ENCODE data around the gene CFAP92.
A peak's percentile ranks its signal among the peaks of the same experiment; 100 is the strongest.

The CFAP92 gene

GRCh38 chr3:129002573-129003569 lies 9.0 kb upstream of the CFAP92 start:
- no peak overlapping the region for H3K27ac ChIP-seq (ENCODE audit: low read length)
- no peak overlapping the region for H3K9ac ChIP-seq (ENCODE audit: low read depth, low read length)
- H3K4me1 ChIP-seq (ENCODE audit: insufficient read depth, low read length): peaks cover 8% of the 10 kb centered on the region; the same call in 1 of the 2 replicates
- H3K9me3 ChIP-seq (ENCODE audit: insufficient read depth, low read depth, low read length): no peaks in the 10 kb centered on the region
- no peaks in the 10 kb centered on the region for H3K36me3 ChIP-seq (ENCODE audit: insufficient read depth, low read depth, low read length)
- peaks cover 100% of the 10 kb centered on the region for H3K27me3 ChIP-seq (ENCODE audit: insufficient read depth, low read length)
- peak overlapping the region; percentile 73 for H3K4me3 ChIP-seq (ENCODE audit: low read length)

- Histone ChIP-seq H3K27ac (ENCODE audit: low read length) (no peak overlapping the region), H3K9me3 (ENCODE audit: insufficient read depth, low read depth, low read length) (no peaks in the 10 kb centered on the region), H3K9ac (ENCODE audit: low read depth, low read length) (no peak overlapping the region), H3K4me1 (ENCODE audit: insufficient read depth, low read length) (peaks cover 8% of the 10 kb centered on the region; the same call in 1 of the 2 replicates), H3K27me3 (ENCODE audit: insufficient read depth, low read length) (peaks cover 99% of the 10 kb centered on the region), H3K4me3 (ENCODE audit: low read length) (peak overlapping the region; percentile 73), H3K36me3 (ENCODE audit: insufficient read depth, low read depth, low read length) (no peaks in the 10 kb centered on the region)
Observed at GRCh38 chr3:129001806-129002572, 8.1 kb upstream of the CFAP92 start.

GRCh38 chr3:129001101-129001805 lies 7.4 kb upstream of the CFAP92 start, which contains the start of gene EFCC1:
Gene EFCC1 (plus strand): TSS chr3:129001304. CDS start chr3:129001629, 325 bp downstream.
- Histone ChIP-seq H3K9me3 (ENCODE audit: insufficient read depth, low read depth, low read length) (no peaks in the 10 kb centered on the region), H3K4me1 (ENCODE audit: insufficient read depth, low read length) (peaks cover 8% of the 10 kb centered on the region; the same call in 1 of the 2 replicates), H3K36me3 (ENCODE audit: insufficient read depth, low read depth, low read length) (no peaks in the 10 kb centered on the region), H3K27ac (ENCODE audit: low read length) (no peak within 1 kb of the TSS), H3K4me3 (ENCODE audit: low read length) (peak within 1 kb of the TSS; percentile 73), H3K9ac (ENCODE audit: low read depth, low read length) (peak within 1 kb of the TSS; percentile 28; the same call in 1 of the 2 replicates), H3K27me3 (ENCODE audit: insufficient read depth, low read length) (peaks cover 99% of the 10 kb centered on the region)

GRCh38 chr3:129000742-129001100 lies 6.8 kb upstream of the CFAP92 start:
- Histone ChIP-seq H3K4me3 (ENCODE audit: low read length) (peak overlapping the region; percentile 73), H3K4me1 (ENCODE audit: insufficient read depth, low read length) (peaks cover 8% of the 10 kb centered on the region; the same call in 1 of the 2 replicates), H3K27ac (ENCODE audit: low read length) (no peak overlapping the region), H3K36me3 (ENCODE audit: insufficient read depth, low read depth, low read length) (no peaks in the 10 kb centered on the region), H3K9me3 (ENCODE audit: insufficient read depth, low read depth, low read length) (no peaks in the 10 kb centered on the region), H3K9ac (ENCODE audit: low read depth, low read length) (peak overlapping the region; percentile 28; the same call in 1 of the 2 replicates), H3K27me3 (ENCODE audit: insufficient read depth, low read length) (peaks cover 99% of the 10 kb centered on the region)

- peak overlapping the region; percentile 18; the same call in 1 of the 2 replicates for H3K9ac ChIP-seq (ENCODE audit: low read depth, low read length)
- H3K36me3 ChIP-seq (ENCODE audit: insufficient read depth, low read depth, low read length): no peaks in the 10 kb centered on the region
- H3K9me3 ChIP-seq (ENCODE audit: insufficient read depth, low read depth, low read length): no peaks in the 10 kb centered on the region
- H3K4me3 ChIP-seq (ENCODE audit: low read length): peak overlapping the region; percentile 40; the same call in 1 of the 2 replicates
- peaks cover 99% of the 10 kb centered on the region for H3K27me3 ChIP-seq (ENCODE audit: insufficient read depth, low read length)
- H3K4me1 ChIP-seq (ENCODE audit: insufficient read depth, low read length): peaks cover 14% of the 10 kb centered on the region; the same call in 1 of the 2 replicates
- no peak overlapping the region for H3K27ac ChIP-seq (ENCODE audit: low read length)
Observed at GRCh38 chr3:128999102-128999501, 5.2 kb upstream of the CFAP92 start.

- Histone ChIP-seq H3K27me3 (ENCODE audit: insufficient read depth, low read length) (peaks cover 96% of the 10 kb centered on the region), H3K9me3 (ENCODE audit: insufficient read depth, low read depth, low read length) (no peaks in the 10 kb centered on the region), H3K9ac (ENCODE audit: low read depth, low read length) (peak overlapping the region; percentile 18; the same call in 1 of the 2 replicates), H3K36me3 (ENCODE audit: insufficient read depth, low read depth, low read length) (no peaks in the 10 kb centered on the region), H3K4me1 (ENCODE audit: insufficient read depth, low read length) (peaks cover 14% of the 10 kb centered on the region; the same call in 1 of the 2 replicates), H3K4me3 (ENCODE audit: low read length) (peak overlapping the region; percentile 40; the same call in 1 of the 2 replicates), H3K27ac (ENCODE audit: low read length) (no peak overlapping the region)
Observed at GRCh38 chr3:128998561-128998960, 4.7 kb upstream of the CFAP92 start.

GRCh38 chr3:128997486-128998133 lies 3.7 kb upstream of the CFAP92 start:
- no peak overlapping the region for H3K27ac ChIP-seq (ENCODE audit: low read length)

GRCh38 chr3:128996726-128997125 lies 2.9 kb upstream of the CFAP92 start:
- Histone ChIP-seq H3K9ac (ENCODE audit: low read depth, low read length) (no peak overlapping the region), H3K36me3 (ENCODE audit: insufficient read depth, low read depth, low read length) (no peaks in the 10 kb centered on the region), H3K27me3 (ENCODE audit: insufficient read depth, low read length) (peaks cover 95% of the 10 kb centered on the region), H3K9me3 (ENCODE audit: insufficient read depth, low read depth, low read length) (no peaks in the 10 kb centered on the region), H3K4me1 (ENCODE audit: insufficient read depth, low read length) (peaks cover 21% of the 10 kb centered on the region; the same call in 1 of the 2 replicates), H3K4me3 (ENCODE audit: low read length) (no peak overlapping the region), H3K27ac (ENCODE audit: low read length) (no peak overlapping the region)

More at GRCh38 chr3:128997486-128998133, 3.7 kb upstream of the CFAP92 start:
- Histone ChIP-seq H3K27me3 (ENCODE audit: insufficient read depth, low read length) (peaks cover 96% of the 10 kb centered on the region), H3K4me3 (ENCODE audit: low read length) (no peak overlapping the region), H3K9me3 (ENCODE audit: insufficient read depth, low read depth, low read length) (no peaks in the 10 kb centered on the region), H3K9ac (ENCODE audit: low read depth, low read length) (no peak overlapping the region), H3K4me1 (ENCODE audit: insufficient read depth, low read length) (peaks cover 21% of the 10 kb centered on the region; the same call in 1 of the 2 replicates), H3K36me3 (ENCODE audit: insufficient read depth, low read depth, low read length) (no peaks in the 10 kb centered on the region)

- no peaks in the 10 kb centered on the region for H3K36me3 ChIP-seq (ENCODE audit: insufficient read depth, low read depth, low read length)
- H3K4me3 ChIP-seq (ENCODE audit: low read length): no peak overlapping the region
- no peaks in the 10 kb centered on the region for H3K9me3 ChIP-seq (ENCODE audit: insufficient read depth, low read depth, low read length)
- no peak overlapping the region for H3K9ac ChIP-seq (ENCODE audit: low read depth, low read length)
- peaks cover 94% of the 10 kb centered on the region for H3K27me3 ChIP-seq (ENCODE audit: insufficient read depth, low read length)
- H3K4me1 ChIP-seq (ENCODE audit: insufficient read depth, low read length): peaks cover 21% of the 10 kb centered on the region; the same call in 1 of the 2 replicates
- H3K27ac ChIP-seq (ENCODE audit: low read length): no peak overlapping the region
Observed at GRCh38 chr3:128996200-128996599, 2.3 kb upstream of the CFAP92 start.

- H3K9me3 ChIP-seq (ENCODE audit: insufficient read depth, low read depth, low read length): no peaks in the 10 kb centered on the region
- peaks cover 90% of the 10 kb centered on the region for H3K27me3 ChIP-seq (ENCODE audit: insufficient read depth, low read length)
- H3K36me3 ChIP-seq (ENCODE audit: insufficient read depth, low read depth, low read length): no peaks in the 10 kb centered on the region
- H3K4me3 ChIP-seq (ENCODE audit: low read length): no peak overlapping the region
- no peak overlapping the region for H3K27ac ChIP-seq (ENCODE audit: low read length)
- no peak overlapping the region for H3K9ac ChIP-seq (ENCODE audit: low read depth, low read length)
- H3K4me1 ChIP-seq (ENCODE audit: insufficient read depth, low read length): peaks cover 20% of the 10 kb centered on the region; the same call in 1 of the 2 replicates
Observed at GRCh38 chr3:128995737-128996136, 1.9 kb upstream of the CFAP92 start.
